Measurements from ENCODE around the gene OXER1.

The OXER1 gene, protein sequence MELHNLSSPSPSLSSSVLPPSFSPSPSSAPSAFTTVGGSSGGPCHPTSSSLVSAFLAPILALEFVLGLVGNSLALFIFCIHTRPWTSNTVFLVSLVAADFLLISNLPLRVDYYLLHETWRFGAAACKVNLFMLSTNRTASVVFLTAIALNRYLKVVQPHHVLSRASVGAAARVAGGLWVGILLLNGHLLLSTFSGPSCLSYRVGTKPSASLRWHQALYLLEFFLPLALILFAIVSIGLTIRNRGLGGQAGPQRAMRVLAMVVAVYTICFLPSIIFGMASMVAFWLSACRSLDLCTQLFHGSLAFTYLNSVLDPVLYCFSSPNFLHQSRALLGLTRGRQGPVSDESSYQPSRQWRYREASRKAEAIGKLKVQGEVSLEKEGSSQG

DNA sequence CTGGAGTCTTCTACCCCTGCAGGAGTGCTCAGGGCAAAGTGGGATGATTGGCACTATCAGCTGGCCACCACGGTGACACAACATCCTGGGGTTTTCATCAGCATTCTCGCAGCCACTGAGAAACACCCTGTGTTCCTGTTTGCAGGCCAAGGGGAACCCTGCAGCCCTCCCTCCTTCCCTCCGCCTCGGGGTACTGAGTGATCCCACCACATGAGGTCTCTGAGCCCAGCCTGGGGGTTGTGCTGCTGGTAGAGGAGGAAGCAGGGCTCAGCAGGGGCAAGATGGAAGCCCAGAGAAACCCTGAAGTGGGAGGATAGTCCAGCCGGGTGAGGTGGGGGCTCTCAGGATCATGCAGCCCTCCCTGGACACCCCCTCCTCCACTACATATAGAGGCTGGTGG is at the start of gene OXER1:
Gene OXER1 (minus strand): TSS at position 40 of the 400 bp plus-strand sequence. CDS start 73 bp downstream, outside the sequence.
- DNase-seq (ENCODE audit: low read depth), result no peak

DNA sequence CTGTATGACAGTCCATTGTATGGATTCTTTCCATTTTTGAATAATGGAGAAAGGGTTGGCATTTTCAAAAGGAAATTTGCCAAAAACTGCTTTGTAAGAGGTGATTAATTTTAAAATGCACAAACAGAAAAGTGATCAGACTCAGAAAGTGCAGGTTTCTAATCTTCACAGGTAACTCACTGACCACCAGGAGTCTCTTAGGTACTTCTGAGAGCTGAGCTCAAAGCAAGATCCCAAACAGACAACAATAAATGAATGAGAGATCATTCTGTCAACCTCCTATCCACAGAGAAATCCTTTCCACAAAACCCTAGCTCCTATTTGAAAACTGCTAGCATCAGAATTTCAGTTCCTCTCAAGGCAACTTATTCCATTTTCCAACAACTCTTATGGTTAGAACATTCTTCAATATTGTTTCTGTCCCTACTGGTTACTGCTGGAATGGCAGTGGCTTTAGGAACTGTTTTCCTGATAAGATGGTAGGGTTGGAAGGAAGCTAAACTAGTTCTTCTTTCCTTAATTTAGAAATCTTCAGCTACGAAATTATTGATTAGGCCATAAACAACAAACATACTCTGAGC is 49.1 kb upstream of the OXER1 start:
- no peak for DNase-seq (ENCODE audit: low read depth)

- no peak for DNase-seq (ENCODE audit: low read depth)
Observed at GRCh38 chr2:42810971-42811811, 47.3 kb upstream of the OXER1 start.

DNA sequence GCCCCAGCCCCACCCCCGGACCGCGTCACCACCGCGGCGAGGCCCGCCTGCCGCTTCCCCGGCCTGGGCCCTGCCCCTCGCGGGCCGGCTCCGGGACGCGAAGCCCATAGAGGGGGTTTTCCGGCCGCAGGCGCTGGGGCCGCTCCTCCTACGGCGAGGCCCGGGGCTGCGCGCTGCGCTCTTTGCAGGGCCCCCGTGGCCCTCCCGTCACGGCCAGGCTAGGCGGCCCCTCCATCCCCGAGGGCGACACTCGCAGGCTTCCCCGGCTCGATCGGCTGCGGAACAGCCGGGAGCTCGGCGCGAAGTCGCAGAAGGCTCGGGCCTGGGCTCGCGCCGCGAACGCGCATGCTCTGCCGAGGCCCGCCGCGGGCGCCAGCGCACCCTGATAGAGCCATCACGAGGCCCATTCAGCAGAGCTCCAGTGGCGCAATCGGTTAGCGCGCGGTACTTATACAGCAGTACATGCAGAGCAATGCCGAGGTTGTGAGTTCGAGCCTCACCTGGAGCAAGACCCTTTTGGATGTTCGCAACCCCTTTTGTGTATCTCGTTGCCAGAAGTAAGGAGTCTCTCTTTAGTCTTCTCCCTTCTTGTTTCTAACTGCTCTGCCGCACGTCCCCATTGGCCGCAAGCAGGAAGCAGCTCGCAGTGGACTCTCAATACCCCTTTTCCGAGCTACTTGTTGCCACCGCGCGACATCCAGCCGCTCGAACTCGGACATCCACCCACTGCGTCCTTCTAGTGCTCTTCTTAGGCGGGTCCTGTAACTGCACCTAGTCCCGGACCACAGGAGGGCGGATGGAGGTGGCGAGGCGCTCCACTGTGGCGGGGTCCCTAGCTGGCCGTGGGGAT is 46.4 kb upstream of the OXER1 start:
- peak; percentile 86 for DNase-seq (ENCODE audit: low read depth)

DNA sequence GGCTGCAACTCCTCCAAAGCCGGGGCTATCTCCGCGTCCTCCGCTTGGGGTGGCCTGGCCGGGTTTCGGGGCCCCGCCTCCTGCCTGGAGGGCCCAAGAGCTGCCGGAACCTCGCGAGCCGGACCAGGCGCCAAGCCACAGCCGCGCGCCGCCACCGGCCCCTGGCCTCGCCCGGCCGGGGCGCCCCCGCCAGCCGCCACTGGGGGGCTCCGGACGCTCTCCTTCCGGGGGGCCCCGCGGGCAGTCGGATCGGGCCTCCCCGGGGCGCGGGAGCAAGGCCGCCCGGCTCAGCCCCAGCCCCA is 45.8 kb upstream of the OXER1 start:
- no peak for DNase-seq (ENCODE audit: low read depth)

DNA sequence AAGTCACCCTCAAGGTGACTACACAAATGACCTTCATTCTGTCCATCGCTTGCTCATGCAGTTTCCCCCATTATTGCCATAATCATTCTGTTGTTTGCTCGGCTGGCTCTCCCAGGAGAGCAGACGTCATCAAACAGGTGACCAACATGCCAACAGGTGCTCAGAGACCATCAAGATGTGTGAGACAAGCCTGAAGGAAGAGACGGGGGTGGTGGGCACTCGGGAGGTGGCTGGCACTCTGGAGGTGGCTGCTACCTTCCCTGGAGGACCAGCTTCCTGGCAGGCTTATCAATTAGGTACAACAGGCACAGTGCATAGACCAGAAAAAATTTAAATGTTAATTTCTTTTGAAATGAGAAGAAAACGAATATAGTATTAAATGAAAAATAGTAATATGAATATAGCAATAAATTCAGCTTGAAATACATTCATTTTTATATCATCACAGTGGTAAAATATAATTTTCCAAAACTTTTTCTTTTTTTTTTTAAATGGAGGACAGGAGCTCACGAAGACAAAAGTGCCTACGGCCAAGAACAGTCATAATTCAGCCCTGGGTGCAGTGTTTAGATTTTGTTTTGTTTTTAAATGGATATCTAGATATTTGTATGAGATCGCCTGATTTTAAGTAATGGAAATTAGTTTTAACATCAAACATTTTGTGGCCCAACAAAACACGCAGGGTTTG is 45.3 kb upstream of the OXER1 start:
- DNase-seq (ENCODE audit: low read depth), result no peak

- DNase-seq (ENCODE audit: low read depth), result no peak
Observed at GRCh38 chr2:42808301-42808700, 44.4 kb upstream of the OXER1 start.

- DNase-seq (ENCODE audit: low read depth), result no peak
Observed at GRCh38 chr2:42806786-42807185, 42.9 kb upstream of the OXER1 start.

- no peak for DNase-seq (ENCODE audit: low read depth)
Observed at GRCh38 chr2:42804891-42805290, 41.0 kb upstream of the OXER1 start.

GRCh38 chr2:42804338-42804737 is 40.4 kb upstream of the OXER1 start:
- no peak for DNase-seq (ENCODE audit: low read depth)

DNA sequence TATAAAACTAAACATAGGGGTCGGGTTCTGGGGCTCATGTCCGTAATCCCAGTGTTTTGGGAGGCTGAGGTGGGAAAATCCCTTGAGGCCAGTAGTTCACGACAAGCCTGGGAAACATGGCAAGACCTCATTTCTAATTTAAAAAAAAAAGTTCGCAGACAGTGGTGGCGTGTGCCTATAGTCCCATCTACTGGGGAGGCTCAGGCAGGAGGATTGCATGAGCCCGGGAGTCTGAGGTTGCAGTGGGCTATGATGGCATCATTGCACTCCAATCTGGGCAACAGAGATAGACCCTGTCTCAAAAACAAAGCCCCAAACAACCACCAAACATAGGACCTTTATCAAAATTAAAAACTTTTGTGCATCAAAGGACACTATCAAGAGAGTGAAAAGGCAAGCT is 38.2 kb upstream of the OXER1 start:
- no peak for DNase-seq (ENCODE audit: low read depth)

GRCh38 chr2:42801381-42801780 is 37.4 kb upstream of the OXER1 start:
- no peak for DNase-seq (ENCODE audit: low read depth)

DNA sequence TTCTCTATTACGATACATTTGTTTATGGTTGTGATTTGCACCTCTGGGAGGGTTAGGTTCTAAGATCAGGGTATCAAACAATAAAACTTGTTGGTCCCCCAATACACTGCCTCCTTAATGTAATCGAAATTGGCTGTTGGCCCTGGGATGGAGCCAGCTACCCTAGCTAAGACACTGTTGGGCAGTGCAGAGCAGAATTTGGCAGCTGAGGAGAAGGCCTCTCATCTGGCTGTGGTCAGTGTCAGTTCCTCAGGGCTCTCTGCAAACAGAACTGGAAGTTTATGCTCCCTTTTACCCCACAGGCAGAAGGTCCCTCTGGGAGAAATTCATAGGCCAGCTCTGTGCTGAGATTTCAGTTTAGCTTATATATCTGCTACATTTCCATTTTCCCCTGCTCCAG is 37.0 kb upstream of the OXER1 start:
- DNase-seq (ENCODE audit: low read depth), result no peak

DNA sequence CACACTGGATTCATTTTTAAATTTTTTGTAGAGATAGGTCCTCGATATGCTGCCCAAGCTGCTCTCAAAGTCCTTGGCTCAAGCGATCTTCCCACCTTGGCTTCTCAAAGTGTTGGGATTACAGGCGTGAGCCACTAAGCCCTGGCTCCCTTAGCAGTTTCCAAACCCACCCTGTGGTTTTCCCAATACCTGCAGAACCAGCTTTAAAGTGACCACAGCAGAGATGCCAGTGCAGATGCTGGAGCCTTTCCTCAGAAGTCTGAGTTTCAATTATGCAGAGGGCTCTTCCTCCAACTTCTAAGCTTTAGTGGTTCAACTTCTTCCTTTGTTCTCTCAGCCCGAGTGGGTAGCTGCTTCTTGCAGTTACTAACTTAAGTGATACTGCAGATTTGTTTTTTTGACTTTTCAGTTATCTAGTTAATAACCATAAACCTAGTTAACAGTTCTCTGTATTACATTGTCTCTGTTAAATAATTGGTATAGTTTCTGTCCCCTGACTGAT is 36.6 kb upstream of the OXER1 start:
- no peak for DNase-seq (ENCODE audit: low read depth)

DNA sequence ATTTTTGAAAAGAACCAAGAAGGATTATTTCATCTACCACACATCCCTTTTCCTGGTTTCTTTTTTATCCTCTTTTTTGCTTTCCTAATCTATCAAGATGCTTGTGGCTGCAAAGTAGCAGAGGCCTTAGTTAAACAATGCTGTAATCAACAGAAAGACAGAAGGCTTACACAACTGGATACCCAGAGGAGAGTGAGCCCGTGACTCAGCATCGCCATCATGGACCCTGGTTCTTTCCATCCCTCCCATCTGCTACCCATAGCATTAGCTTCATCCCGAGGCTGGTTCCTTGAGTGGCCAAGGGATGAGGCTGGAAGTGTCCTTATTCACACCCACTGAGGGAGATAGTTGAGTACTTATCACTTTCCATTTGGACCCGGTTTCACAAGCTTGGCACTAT is 35.9 kb upstream of the OXER1 start:
- DNase-seq (ENCODE audit: low read depth), result no peak

DNA sequence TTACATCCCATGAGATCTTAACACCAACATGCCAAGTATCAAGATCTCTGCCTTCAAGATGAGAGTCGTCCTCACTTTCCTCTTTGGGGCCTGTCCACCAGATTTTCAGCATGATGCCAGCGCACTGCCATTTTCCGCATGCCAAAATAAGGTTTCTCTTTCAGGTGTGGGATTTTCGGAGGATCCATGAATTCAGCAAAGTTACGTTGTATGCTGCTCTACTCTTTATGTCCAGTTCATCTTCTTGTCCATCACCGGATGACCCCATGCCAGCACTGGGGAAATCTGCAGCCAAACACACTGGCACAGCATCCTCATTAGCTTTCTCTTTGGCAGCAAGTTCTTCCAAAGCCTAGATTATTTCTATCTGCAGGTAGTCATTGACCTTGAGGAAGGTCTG is 33.3 kb upstream of the OXER1 start:
- no peak for DNase-seq (ENCODE audit: low read depth)

DNA sequence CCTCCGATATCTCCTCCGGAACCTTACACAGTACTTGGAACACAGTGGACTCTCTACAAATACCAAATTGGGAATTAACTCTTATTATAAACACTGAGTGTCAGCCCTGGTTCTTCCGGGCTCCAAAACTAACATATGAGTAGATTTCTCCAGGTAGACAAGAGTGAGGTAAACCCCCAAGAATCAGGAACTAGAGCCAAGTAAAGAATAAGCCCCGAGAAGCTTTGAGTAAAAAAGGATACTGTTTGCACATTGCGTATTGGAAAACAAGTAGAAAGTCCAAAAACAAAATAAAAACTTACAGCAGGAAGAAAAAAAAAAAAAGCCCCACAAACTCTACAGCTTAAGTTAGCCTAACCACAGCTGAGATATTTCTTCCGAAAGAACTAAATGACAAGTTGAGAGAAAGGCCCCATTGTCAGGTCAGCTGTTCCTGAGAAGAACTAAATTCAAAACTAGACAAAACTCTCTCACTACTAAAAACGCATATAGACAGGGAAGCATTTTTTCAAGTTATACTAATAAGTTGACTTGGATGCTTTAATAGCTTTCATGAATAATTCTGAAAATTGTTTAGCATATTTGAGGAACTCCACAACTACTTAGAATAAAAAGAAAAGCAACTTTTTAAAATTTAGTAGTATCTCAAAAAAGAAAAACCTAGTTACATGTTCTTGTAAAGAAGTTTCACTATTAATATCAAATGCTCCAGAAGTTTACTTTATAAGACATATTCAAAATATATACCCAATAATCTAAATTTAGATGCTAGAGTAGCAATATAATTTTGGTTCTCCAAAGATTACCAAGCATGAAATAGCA is 32.7 kb upstream of the OXER1 start:
- DNase-seq (ENCODE audit: low read depth), result no peak

DNA sequence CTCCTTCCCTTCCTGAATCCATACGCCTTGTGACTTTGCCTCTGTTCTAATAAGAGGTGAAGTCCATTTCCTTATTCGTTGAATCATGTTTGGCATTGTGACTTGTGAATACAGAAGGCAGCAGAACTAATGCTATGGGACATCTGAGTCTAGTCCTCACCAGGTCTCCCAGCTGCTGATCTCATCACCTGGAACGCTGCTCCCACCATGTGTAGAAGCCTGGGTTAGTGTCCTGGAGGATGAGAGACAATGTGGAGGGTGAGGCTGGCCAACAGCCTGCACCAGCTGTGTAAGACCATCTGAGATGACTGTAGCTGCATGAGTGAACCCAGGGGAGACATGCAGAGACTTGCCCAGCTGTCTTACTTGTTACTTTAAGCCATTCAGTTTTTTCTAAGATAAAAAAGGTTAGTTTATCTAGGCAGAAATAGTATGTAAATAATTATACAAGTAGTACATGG is 31.9 kb upstream of the OXER1 start:
- no peak for DNase-seq (ENCODE audit: low read depth)

DNA sequence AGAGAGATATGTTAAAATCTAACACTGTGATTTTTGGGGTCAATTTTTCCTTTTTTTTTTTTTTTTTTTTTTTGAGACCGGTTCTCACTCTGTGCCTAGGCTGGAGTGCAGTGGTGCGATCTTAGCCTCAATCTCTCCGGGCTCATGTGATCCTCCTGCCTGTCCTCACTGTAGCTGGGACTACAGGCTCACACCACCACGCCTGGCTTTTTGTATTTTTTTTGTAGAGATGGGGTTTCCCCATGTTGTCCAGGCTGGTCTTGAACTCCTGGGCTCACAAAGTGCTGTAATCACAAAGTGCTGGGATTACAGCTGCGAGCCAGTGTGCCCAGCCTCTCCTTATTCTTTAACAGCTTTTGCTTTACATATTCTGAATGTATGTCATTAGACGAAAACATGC is 31.3 kb upstream of the OXER1 start:
- DNase-seq (ENCODE audit: low read depth), result no peak

DNA sequence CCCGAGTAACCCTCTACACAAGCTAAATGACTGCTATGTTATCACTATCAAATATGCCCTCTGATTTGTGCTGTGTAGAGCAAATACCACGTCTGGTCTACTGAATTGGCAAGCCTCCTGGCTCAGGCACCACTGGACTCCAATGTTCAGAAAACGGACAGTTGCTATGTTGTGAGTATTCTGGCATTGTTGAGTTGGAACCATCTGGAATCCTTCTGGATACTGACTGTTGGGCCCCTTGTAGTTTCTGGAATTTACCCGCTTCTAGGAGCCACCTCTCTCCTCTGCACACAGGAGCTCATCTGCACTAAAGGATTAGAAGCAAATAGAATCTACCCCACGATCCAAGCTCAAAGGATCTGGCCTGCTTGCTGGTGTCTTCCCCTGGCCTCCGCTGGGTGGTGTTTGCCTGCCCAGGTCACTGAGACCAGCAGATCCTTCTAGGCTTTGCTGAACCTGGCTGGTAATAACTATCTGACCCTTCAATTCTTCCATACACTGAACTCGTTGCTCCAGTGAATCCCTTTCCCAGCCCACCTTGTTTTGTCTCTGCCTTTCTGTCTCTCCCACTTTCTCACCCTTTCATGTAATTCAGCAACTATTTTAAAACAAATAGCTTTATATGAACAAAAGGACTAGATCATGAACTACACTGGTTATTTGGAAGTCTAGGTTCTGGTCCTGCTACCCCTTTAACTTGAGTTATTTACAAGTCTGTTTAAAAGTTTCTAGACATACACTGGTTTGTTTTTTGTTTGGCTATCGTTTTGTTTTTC is 30.5 kb upstream of the OXER1 start:
- no peak for DNase-seq (ENCODE audit: low read depth)
